Endodermal cell (in vitro differentiated cells): ENCODE data around the gene ANO7. TPM values are rescaled to one million over a fixed set of nuclear protein-coding genes. Genes with fewer than 3 reads are reported as not detected.

Experiments used
- DNase-seq: peaks from one replicate; pipeline ENCODE4 v3.0.0-alpha.2; 2017
- H3K27ac ChIP-seq: 2 replicates; pipeline ENCODE4 v1.5.1; 2013; ENCODE audit warnings: mild to moderate bottlenecking, low read depth, low read length, moderate library complexity
- H3K27me3 ChIP-seq: 2 replicates; pipeline ENCODE4 v1.6.1; 2013; ENCODE audit warnings: mild to moderate bottlenecking, low read length, moderate library complexity; ENCODE audit not compliant: insufficient read depth, control insufficient read depth, poor library complexity, severe bottlenecking
- H3K36me3 ChIP-seq: 2 replicates; pipeline ENCODE4 v1.7.0; 2013; ENCODE audit warnings: mild to moderate bottlenecking, low read length, moderate library complexity; ENCODE audit not compliant: control insufficient read depth, insufficient read depth
- H3K4me1 ChIP-seq: one replicate; pipeline ENCODE4 v1.7.0; 2013; ENCODE audit warnings: low read length; ENCODE audit not compliant: control insufficient read depth, insufficient read depth
- H3K4me3 ChIP-seq: 2 replicates; pipeline ENCODE4 v1.5.1; 2013; ENCODE audit warnings: mild to moderate bottlenecking, low read length, moderate library complexity
- H3K9ac ChIP-seq: 2 replicates; pipeline ENCODE4 v1.6.1; 2013; ENCODE audit warnings: mild to moderate bottlenecking, low read length, moderate library complexity; ENCODE audit not compliant: poor library complexity, severe bottlenecking; ENCODE audit errors: extremely low read depth
- H3K9me3 ChIP-seq: 2 replicates; pipeline ENCODE4 v1.6.1; 2013; ENCODE audit warnings: mild to moderate bottlenecking, low read length, moderate library complexity; ENCODE audit not compliant: control insufficient read depth
- H3K27ac Mint-ChIP-seq: 2 replicates; pipeline ENCODE4 v1.8.0; 2020; ENCODE audit warnings: mixed read lengths
- H3K27me3 Mint-ChIP-seq: 2 replicates; pipeline ENCODE4 v1.8.0; 2021; ENCODE audit warnings: mild to moderate bottlenecking, mixed read lengths; ENCODE audit not compliant: insufficient read depth
- H3K36me3 Mint-ChIP-seq: 2 replicates; pipeline ENCODE4 v1.8.0; 2020; ENCODE audit warnings: low read depth, mixed read lengths
- H3K4me1 Mint-ChIP-seq: 2 replicates; pipeline ENCODE4 v1.8.0; 2020; ENCODE audit warnings: mixed read lengths
- H3K4me3 Mint-ChIP-seq: 2 replicates; pipeline ENCODE4 v1.8.0; 2020; ENCODE audit warnings: mild to moderate bottlenecking, moderate library complexity, mixed read lengths
- H3K9me3 Mint-ChIP-seq: 2 replicates; pipeline ENCODE4 v1.8.0; 2020; ENCODE audit warnings: mild to moderate bottlenecking, mixed read lengths
- CTCF ChIP-seq: fragments of 200-600 bp; sonication (generic); conservative IDR thresholded peaks from 2 replicates; pipeline ENCODE4 v1.5.0; 2021; ENCODE audit warnings: antibody characterized with exemption, mild to moderate bottlenecking
- WGBS, 2 experiments: methylation state at CpG; one replicate each; pipeline versions ENCODE4 v1.1.5 to v1.1.7; 2013; ENCODE audit warnings: missing lambda C conversion rate in 2 of 2, mixed read lengths in 1 of 2; ENCODE audit not compliant: insufficient coverage in 1 of 2, insufficient read length in 1 of 2; 5-methylcytosine and 5-hydroxymethylcytosine counted together
- total RNA-seq, 2 donors: library from RNA; stranded (reverse); fragmentation: NEBNext Ultra II Directional in 1 of 2; extraction: Animal tissue kit (Norgen Biotek cat#: 25700) in 1 of 2; gene quantifications; 2 replicates in 1 of 2; 3 replicates in 1 of 2; pipeline ENCODE4 v1.2.1, GENCODE V29; 2021

ANO7 gene
- total RNA-seq, 2 donors from 2014 or later, result 8.1 to 8.5 TPM

- DNase-seq, result no peak
- WGBS, 2 experiments, result 95% methylated on average over 13 of the region's 13 CpGs
Measured at GRCh38 chr2:241255542-241256167, 67.2 kb downstream of the ANO7 start.

GRCh38 chr2:241256168-241256545 is 67.7 kb downstream of the ANO7 start:
- Histone ChIP-seq H3K9me3 (no peaks in the 10 kb centered on the region), H3K9ac (no peak overlapping the region), H3K4me1 (no peaks in the 10 kb centered on the region), H3K27me3 (no peaks in the 10 kb centered on the region), H3K27ac (no peak overlapping the region), H3K4me3 (no peak overlapping the region), H3K36me3 (peaks cover 94% of the 10 kb centered on the region)
- Mint-ChIP-seq H3K27ac (no peak overlapping the region), H3K4me1 (no peaks in the 10 kb centered on the region), H3K36me3 (peaks cover 88% of the 10 kb centered on the region), H3K9me3 (no peaks in the 10 kb centered on the region), H3K27me3 (no peaks in the 10 kb centered on the region), H3K4me3 (no peak overlapping the region)
- 97 to 100% methylated on average over 5 to 11 of the region's 11 CpGs for WGBS, 2 experiments
- DNase-seq, result no peak
- no peak for TF ChIP-seq CTCF

More at GRCh38 chr2:241255542-241256167, 67.2 kb downstream of the ANO7 start:
- Mint-ChIP-seq H3K9me3 (no peaks in the 10 kb centered on the region), H3K4me1 (no peaks in the 10 kb centered on the region), H3K27me3 (no peaks in the 10 kb centered on the region), H3K4me3 (no peak overlapping the region), H3K36me3 (peaks cover 88% of the 10 kb centered on the region), H3K27ac (no peak overlapping the region)
- no peak overlapping the region for H3K27ac ChIP-seq
- H3K4me3 ChIP-seq, result no peak overlapping the region
- no peaks in the 10 kb centered on the region for H3K4me1 ChIP-seq
- no peaks in the 10 kb centered on the region for H3K9me3 ChIP-seq
- TF ChIP-seq CTCF, result no peak
- peaks cover 94% of the 10 kb centered on the region for H3K36me3 ChIP-seq
- no peaks in the 10 kb centered on the region for H3K27me3 ChIP-seq
- no peak overlapping the region for H3K9ac ChIP-seq

GRCh38 chr2:241257419-241258032 is 69.0 kb downstream of the ANO7 start:
- no peak overlapping the region for H3K27ac Mint-ChIP-seq
- no peak for DNase-seq
- H3K36me3 ChIP-seq, result peaks cover 95% of the 10 kb centered on the region
- H3K4me3 Mint-ChIP-seq, result no peak overlapping the region
- 94 to 96% methylated on average over 8 to 10 of the region's 11 CpGs for WGBS, 2 experiments
- no peak overlapping the region for H3K9ac ChIP-seq
- no peaks in the 10 kb centered on the region for H3K4me1 ChIP-seq
- TF ChIP-seq CTCF, result peak; percentile 24
- H3K9me3 Mint-ChIP-seq, result no peaks in the 10 kb centered on the region
- H3K27me3 ChIP-seq, result no peaks in the 10 kb centered on the region
- no peaks in the 10 kb centered on the region for H3K4me1 Mint-ChIP-seq
- peaks cover 88% of the 10 kb centered on the region for H3K36me3 Mint-ChIP-seq
- H3K4me3 ChIP-seq, result no peak overlapping the region
- H3K27ac ChIP-seq, result no peak overlapping the region
- no peaks in the 10 kb centered on the region for H3K9me3 ChIP-seq
- H3K27me3 Mint-ChIP-seq, result no peaks in the 10 kb centered on the region
